SK-N-MC (cell line): ENCODE measurements around the gene TRAF3.
A peak's percentile ranks its signal among the peaks of the same experiment; 100 is the strongest.

Experiments
- DNase-seq: peaks from one replicate; pipeline ENCODE4 v3.0.0-alpha.2; 2011; ENCODE audit warnings: low read depth, low spot score
- H3K27ac ChIP-seq: fragments of 200-600 bp; sonication (generic); 2 replicates; pipeline ENCODE4 v1.5.1; 2016; ENCODE audit warnings: mixed run types
- H3K36me3 ChIP-seq: fragments of 200-600 bp; sonication (generic); 2 replicates; pipeline ENCODE4 v1.6.1; 2017; ENCODE audit warnings: antibody characterized with exemption, low read length, mixed read lengths; ENCODE audit not compliant: insufficient read depth
- H3K4me3 ChIP-seq: fragments of 200-600 bp; sonication (generic); 2 replicates; pipeline ENCODE4 v1.5.1; 2016
- H3K9ac ChIP-seq: fragments of 200-600 bp; sonication (generic); 2 replicates; pipeline ENCODE4 v1.8.0; 2017; ENCODE audit warnings: mixed run types, mixed read lengths; ENCODE audit not compliant: insufficient read length
- H3K9me3 ChIP-seq: fragments of 200-600 bp; sonication (generic); 2 replicates; pipeline ENCODE4 v1.6.1; 2017; ENCODE audit warnings: low read depth, mild to moderate bottlenecking, antibody characterized with exemption, low read length, moderate library complexity, mixed read lengths
- EZH2 ChIP-seq: fragments of 200-600 bp; sonication (generic); IDR thresholded peaks from one replicate; pipeline ENCODE4 v1.6.1; 2017; ENCODE audit warnings: antibody characterized with exemption
- FOXP2 ChIP-seq: optimal IDR thresholded peaks from 2 replicates; pipeline ENCODE3; 2011; ENCODE audit warnings: mild to moderate bottlenecking, moderate library complexity; ENCODE audit not compliant: insufficient read depth; ENCODE audit errors: extremely low read length, control extremely low read depth
- POLR2AphosphoS5 ChIP-seq: IDR thresholded peaks from 2 replicates; pipeline ENCODE4 v1.6.1; 2012; ENCODE audit warnings: mild to moderate bottlenecking, low read depth, low read length, borderline replicate concordance

The TRAF3 gene

GRCh38 chr14:102779574-102780315, 2.5 kb downstream of the TRAF3 start:
- Histone ChIP-seq H3K4me3 (peak overlapping the region; percentile 95), H3K27ac (no peak overlapping the region), H3K9ac (peak overlapping the region; percentile 92)

GRCh38 chr14:102781063-102781462, 3.8 kb downstream of the TRAF3 start:
- TF ChIP-seq FOXP2 (no peak), POLR2AphosphoS5 (no peak), EZH2 (no peak)
- no peaks in the 10 kb centered on the region for H3K9me3 ChIP-seq
- no peaks in the 10 kb centered on the region; the same call in 1 of the 2 replicates for H3K36me3 ChIP-seq
- DNase-seq: no peak
- no peak overlapping the region for H3K9ac ChIP-seq
- H3K27ac ChIP-seq: no peak overlapping the region
- peak overlapping the region; percentile 95 for H3K4me3 ChIP-seq

More at GRCh38 chr14:102779574-102780315, 2.5 kb downstream of the TRAF3 start:
- no peak for TF ChIP-seq EZH2
- TF ChIP-seq POLR2AphosphoS5: no peak
- no peak for TF ChIP-seq FOXP2
- no peak for DNase-seq
- Histone ChIP-seq H3K9me3 (no peaks in the 10 kb centered on the region), H3K36me3 (no peaks in the 10 kb centered on the region; the same call in 1 of the 2 replicates)

- Histone ChIP-seq H3K27ac (no peak overlapping the region), H3K4me3 (no peak overlapping the region), H3K9ac (no peak overlapping the region)
Measured at GRCh38 chr14:102782974-102783373, 5.7 kb downstream of the TRAF3 start.

GRCh38 chr14:102784892-102785594, 7.8 kb downstream of the TRAF3 start:
- H3K4me3 ChIP-seq: no peak overlapping the region
- peaks cover 3% of the 10 kb centered on the region for H3K36me3 ChIP-seq
- TF ChIP-seq EZH2 (no peak), FOXP2 (no peak), POLR2AphosphoS5 (no peak)
- H3K27ac ChIP-seq: peak overlapping the region; percentile 5; the same call in 1 of the 2 replicates
- no peak overlapping the region for H3K9ac ChIP-seq
- H3K9me3 ChIP-seq: no peaks in the 10 kb centered on the region
- DNase-seq: no peak

More at GRCh38 chr14:102782974-102783373, 5.7 kb downstream of the TRAF3 start:
- Histone ChIP-seq H3K9me3 (no peaks in the 10 kb centered on the region), H3K36me3 (peaks cover under 1% of the 10 kb centered on the region)
- TF ChIP-seq EZH2 (no peak), POLR2AphosphoS5 (no peak), FOXP2 (no peak)
- DNase-seq: no peak

- H3K27ac ChIP-seq: peak overlapping the region; percentile 57
- TF ChIP-seq EZH2 (no peak), POLR2AphosphoS5 (no peak), FOXP2 (no peak)
- no peaks in the 10 kb centered on the region for H3K9me3 ChIP-seq
- H3K4me3 ChIP-seq: no peak overlapping the region
- peaks cover 3% of the 10 kb centered on the region; the same call in 1 of the 2 replicates for H3K36me3 ChIP-seq
- H3K9ac ChIP-seq: no peak overlapping the region
- no peak for DNase-seq
Measured at GRCh38 chr14:102785595-102785963, 8.3 kb downstream of the TRAF3 start.

DNA sequence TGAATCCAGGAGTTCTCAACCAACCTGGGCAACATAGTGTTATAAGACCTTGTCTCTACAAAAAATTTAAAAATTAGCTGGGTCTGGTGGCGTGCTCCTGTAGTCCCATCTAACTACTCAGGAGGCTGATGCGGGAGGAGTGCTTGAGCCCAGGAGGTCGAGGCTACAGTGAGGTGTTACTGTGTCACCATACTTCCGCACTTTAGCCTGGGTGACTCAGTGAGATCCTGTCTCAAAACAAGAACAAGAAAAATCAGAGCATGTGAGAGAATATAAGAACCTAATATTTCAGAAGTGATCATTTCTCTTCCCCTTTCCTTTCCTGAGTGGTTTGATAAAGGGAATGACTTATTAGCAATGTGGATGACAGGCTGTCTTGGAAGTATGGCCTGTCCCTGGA, 9.5 kb downstream of the TRAF3 start:
- DNase-seq: no peak
- no peak overlapping the region for H3K27ac ChIP-seq
- peaks cover 8% of the 10 kb centered on the region for H3K36me3 ChIP-seq
- no peak for TF ChIP-seq FOXP2
- no peak for TF ChIP-seq POLR2AphosphoS5
- TF ChIP-seq EZH2: no peak
- H3K4me3 ChIP-seq: no peak overlapping the region
- no peak overlapping the region for H3K9ac ChIP-seq
- peaks cover 4% of the 10 kb centered on the region; the same call in 1 of the 2 replicates for H3K9me3 ChIP-seq

DNA sequence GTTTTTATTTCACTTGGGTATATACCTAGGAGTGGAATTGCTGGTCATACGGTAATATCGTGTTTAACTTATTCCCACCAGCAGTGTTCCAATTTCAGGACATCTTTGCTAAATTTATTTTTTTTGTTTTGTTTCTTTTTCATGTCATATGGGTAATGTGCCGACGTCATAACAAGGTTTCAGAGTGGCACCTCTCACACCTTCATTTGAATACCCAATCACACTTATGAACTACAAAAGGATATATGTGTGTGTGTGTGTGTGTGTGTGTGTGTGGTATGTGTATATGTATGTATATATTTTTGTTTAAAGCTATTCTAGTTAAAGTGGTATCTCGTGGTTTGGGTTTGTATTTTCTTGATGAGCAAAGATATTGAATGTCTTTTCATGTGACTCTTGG, 12.1 kb downstream of the TRAF3 start:
- DNase-seq: no peak
- Histone ChIP-seq H3K36me3 (peaks cover 14% of the 10 kb centered on the region), H3K9me3 (peaks cover 6% of the 10 kb centered on the region; the same call in 1 of the 2 replicates), H3K27ac (no peak overlapping the region), H3K9ac (no peak overlapping the region), H3K4me3 (no peak overlapping the region)
- TF ChIP-seq EZH2 (no peak), FOXP2 (no peak)

- H3K4me3 ChIP-seq: no peak overlapping the region
- H3K9me3 ChIP-seq: peaks cover 6% of the 10 kb centered on the region; the same call in 1 of the 2 replicates
- H3K36me3 ChIP-seq: peaks cover 11% of the 10 kb centered on the region
- DNase-seq: no peak
- H3K9ac ChIP-seq: no peak overlapping the region
- TF ChIP-seq FOXP2 (no peak), POLR2AphosphoS5 (no peak), EZH2 (no peak)
- peak overlapping the region; percentile 16; the same call in 1 of the 2 replicates for H3K27ac ChIP-seq
Measured at GRCh38 chr14:102793531-102794328, 16.5 kb downstream of the TRAF3 start.
